Keratinocyte (primary cell): ENCODE measurements around the gene SULF2.

Source experiments
- EZH2 ChIP-seq: IDR thresholded peaks from one replicate; pipeline ENCODE4 v1.6.1; 2012; ENCODE audit warnings: inconsistent platforms, mild to moderate bottlenecking, low read length, moderate library complexity
- TF ChIP-seq, protein P1 (sequence below), 3 experiments: IDR thresholded peaks in 1 of 3; conservative IDR thresholded peaks in 1 of 3; optimal IDR thresholded peaks in 1 of 3; 2 replicates in 2 of 3; 3 replicates in 1 of 3; pipeline versions ENCODE3 to v1.5.1; 2011; ENCODE audit warnings: low read length in 3 of 3, mild to moderate bottlenecking in 3 of 3, moderate library complexity in 2 of 3, control low read depth in 1 of 3, inconsistent platforms in 1 of 3; ENCODE audit not compliant: insufficient read depth in 2 of 3; ENCODE audit errors: extremely low read depth in 1 of 3

- TF ChIP-seq, protein P1, sequence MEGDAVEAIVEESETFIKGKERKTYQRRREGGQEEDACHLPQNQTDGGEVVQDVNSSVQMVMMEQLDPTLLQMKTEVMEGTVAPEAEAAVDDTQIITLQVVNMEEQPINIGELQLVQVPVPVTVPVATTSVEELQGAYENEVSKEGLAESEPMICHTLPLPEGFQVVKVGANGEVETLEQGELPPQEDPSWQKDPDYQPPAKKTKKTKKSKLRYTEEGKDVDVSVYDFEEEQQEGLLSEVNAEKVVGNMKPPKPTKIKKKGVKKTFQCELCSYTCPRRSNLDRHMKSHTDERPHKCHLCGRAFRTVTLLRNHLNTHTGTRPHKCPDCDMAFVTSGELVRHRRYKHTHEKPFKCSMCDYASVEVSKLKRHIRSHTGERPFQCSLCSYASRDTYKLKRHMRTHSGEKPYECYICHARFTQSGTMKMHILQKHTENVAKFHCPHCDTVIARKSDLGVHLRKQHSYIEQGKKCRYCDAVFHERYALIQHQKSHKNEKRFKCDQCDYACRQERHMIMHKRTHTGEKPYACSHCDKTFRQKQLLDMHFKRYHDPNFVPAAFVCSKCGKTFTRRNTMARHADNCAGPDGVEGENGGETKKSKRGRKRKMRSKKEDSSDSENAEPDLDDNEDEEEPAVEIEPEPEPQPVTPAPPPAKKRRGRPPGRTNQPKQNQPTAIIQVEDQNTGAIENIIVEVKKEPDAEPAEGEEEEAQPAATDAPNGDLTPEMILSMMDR (optimal IDR thresholded peaks at IDR 0.05 in 1 of 3, IDR thresholded peaks at IDR 0.05 in 1 of 3, conservative IDR thresholded peaks at IDR 0.05 in 1 of 3; ENCODE audit: extremely low read depth in 1 of 3, insufficient read depth in 2 of 3, low read length in 3 of 3): no peak
- TF ChIP-seq EZH2: no peak
Measured at GRCh38 chr20:47666304-47666703, 119.0 kb downstream of the SULF2 start.
